ENCODE data around the gene NQO2. TPM values are rescaled to one million over a fixed set of nuclear protein-coding genes. Genes with fewer than 3 reads are reported as not detected.
"Not testable (repeated sequence)": the region's sequence is repeated elsewhere in the genome, so short reads cannot be mapped to it uniquely, and the experiment has no call there.

The NQO2 gene
- total RNA-seq, 6 donors from 2014 or later = 10.6 to 34.3 (median 18.6) TPM

DNA sequence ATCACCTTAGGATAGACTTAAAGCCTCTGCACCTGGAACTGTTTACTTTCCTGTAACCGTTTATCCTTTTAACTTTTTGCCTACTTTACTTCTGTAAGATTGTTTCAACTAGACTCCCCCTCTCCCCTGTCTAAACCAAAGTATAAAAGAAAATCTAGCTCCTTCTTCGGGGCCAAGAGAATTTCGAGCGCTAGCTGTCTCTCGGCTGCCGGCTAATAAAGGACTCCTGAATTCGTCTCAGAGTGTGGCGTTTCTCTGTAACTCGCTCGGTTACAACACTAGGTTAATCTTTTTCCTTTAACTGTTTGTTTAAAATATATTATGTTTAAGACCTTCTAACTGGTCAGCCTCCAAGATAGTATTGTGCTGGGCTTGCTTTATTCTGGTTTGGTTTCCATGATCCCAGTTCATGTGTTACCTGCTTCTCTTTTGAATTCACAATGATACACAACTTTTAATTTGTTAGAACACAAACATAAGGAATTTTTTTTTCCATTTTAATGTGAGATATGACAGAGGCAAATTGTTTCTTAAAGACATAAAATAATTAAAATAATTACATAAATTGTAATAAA is 8.7 kb upstream of the NQO2 start:
- DNase-seq = no peak
- no peaks in the 10 kb centered on the region for H3K9me3 ChIP-seq
- WGBS, 2 donors = 3 to 13% methylated on average over 10 of the region's 10 CpGs
- ATAC-seq (ENCODE audit: low FRiP score in 2 of 2) = no peak
- H3K36me3 ChIP-seq = no peaks in the 10 kb centered on the region
- no peaks in the 10 kb centered on the region for H3K27me3 ChIP-seq
- TF ChIP-seq POLR2A (IDR thresholded peaks at IDR 0.05) = no peak
- no peak for TF ChIP-seq EP300 (IDR thresholded peaks at IDR 0.05)
- no peak for TF ChIP-seq POLR2AphosphoS5 (IDR thresholded peaks at IDR 0.05)
- TF ChIP-seq, protein P1, sequence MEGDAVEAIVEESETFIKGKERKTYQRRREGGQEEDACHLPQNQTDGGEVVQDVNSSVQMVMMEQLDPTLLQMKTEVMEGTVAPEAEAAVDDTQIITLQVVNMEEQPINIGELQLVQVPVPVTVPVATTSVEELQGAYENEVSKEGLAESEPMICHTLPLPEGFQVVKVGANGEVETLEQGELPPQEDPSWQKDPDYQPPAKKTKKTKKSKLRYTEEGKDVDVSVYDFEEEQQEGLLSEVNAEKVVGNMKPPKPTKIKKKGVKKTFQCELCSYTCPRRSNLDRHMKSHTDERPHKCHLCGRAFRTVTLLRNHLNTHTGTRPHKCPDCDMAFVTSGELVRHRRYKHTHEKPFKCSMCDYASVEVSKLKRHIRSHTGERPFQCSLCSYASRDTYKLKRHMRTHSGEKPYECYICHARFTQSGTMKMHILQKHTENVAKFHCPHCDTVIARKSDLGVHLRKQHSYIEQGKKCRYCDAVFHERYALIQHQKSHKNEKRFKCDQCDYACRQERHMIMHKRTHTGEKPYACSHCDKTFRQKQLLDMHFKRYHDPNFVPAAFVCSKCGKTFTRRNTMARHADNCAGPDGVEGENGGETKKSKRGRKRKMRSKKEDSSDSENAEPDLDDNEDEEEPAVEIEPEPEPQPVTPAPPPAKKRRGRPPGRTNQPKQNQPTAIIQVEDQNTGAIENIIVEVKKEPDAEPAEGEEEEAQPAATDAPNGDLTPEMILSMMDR (IDR thresholded peaks at IDR 0.05) = no peak
- peaks cover 11 to 16% (median 12%) of the 10 kb centered on the region in 4 donors for H3K4me1 ChIP-seq
- peak overlapping the region; percentile 90 to 93 (median 92) for H3K27ac ChIP-seq
- peak overlapping the region in 3 of 4 donors; percentile 67 to 94 (median 82) for H3K4me3 ChIP-seq

- no peak overlapping the region for H3K27ac ChIP-seq
- 94 to 95% methylated on average over 6 of the region's 6 CpGs for WGBS, 2 donors
Measured at GRCh38 chr6:2992330-2992979, 7.2 kb upstream of the NQO2 start.

DNA sequence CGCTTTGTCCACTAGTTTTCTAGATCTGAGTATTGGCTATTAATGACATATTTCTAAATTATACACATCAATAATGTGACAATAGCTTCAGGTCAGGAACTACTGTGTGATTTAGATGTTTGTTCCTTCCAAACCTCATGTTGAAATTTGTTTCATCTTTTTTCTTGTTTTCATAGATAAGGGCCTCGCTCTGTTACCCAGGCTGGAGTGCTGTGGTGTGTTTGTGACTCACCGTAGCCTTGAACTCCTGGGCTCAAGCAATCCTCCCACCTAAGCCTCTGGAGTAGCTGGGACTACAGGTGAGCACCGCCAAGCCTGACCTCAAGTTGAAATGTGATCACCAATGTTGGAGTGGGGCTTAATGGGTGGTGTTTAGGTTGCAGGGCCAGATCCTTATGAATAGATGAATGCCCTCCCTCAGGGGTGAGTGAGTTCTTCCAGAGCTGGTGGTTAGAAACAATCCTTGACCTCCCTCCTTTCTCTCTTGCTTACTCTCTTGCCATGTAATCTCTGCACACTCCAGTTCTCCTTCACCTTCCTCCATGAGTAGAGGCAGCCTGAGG is 5.9 kb upstream of the NQO2 start:
- WGBS, 2 donors = 91 to 94% methylated on average over 4 of the region's 4 CpGs
- TF ChIP-seq, protein P1 (IDR thresholded peaks at IDR 0.05) = no peak
- TF ChIP-seq EP300 (IDR thresholded peaks at IDR 0.05) (no peak), POLR2AphosphoS5 (IDR thresholded peaks at IDR 0.05) (no peak), POLR2A (IDR thresholded peaks at IDR 0.05) (no peak)
- Histone ChIP-seq H3K9me3 (no peaks in the 10 kb centered on the region), H3K27me3 (no peaks in the 10 kb centered on the region), H3K27ac (no peak overlapping the region), H3K4me3 (no peak overlapping the region), H3K4me1 (peaks cover 5 to 8% (median 6%) of the 10 kb centered on the region in 4 donors), H3K36me3 (no peaks in the 10 kb centered on the region)
- ATAC-seq (ENCODE audit: low FRiP score in 2 of 2) (no peak), DNase-seq (no peak)

More at GRCh38 chr6:2992330-2992979, 7.2 kb upstream of the NQO2 start:
- ATAC-seq (ENCODE audit: low FRiP score in 2 of 2) = no peak
- no peak for DNase-seq
- TF ChIP-seq EP300 (IDR thresholded peaks at IDR 0.05) (no peak), POLR2AphosphoS5 (IDR thresholded peaks at IDR 0.05) (no peak), POLR2A (IDR thresholded peaks at IDR 0.05) (no peak)
- TF ChIP-seq, protein P1 (IDR thresholded peaks at IDR 0.05) = no peak
- Histone ChIP-seq H3K4me3 (no peak overlapping the region), H3K9me3 (no peaks in the 10 kb centered on the region), H3K36me3 (no peaks in the 10 kb centered on the region), H3K4me1 (peaks cover 9 to 12% (median 11%) of the 10 kb centered on the region in 4 donors), H3K27me3 (no peaks in the 10 kb centered on the region)

GRCh38 chr6:2998249-2998997 is 1.3 kb upstream of the NQO2 start:
- peak overlapping the region in 3 of 4 donors; percentile 63 to 73 (median 68) for H3K4me3 ChIP-seq
- H3K36me3 ChIP-seq, DNase-seq, H3K27me3 ChIP-seq, H3K9me3 ChIP-seq: not testable (repeated sequence)
- H3K4me1 ChIP-seq = peaks cover 20 to 36% (median 30%) of the 10 kb centered on the region in 4 donors
- TF ChIP-seq, protein P1 (IDR thresholded peaks at IDR 0.05) = peak; percentile 40 to 89 (median 80)
- peak; percentile 89 to 93 for ATAC-seq (ENCODE audit: low FRiP score in 2 of 2)
- 3 to 5% methylated on average over 9 to 15 of the region's 16 CpGs for WGBS, 2 donors
- H3K27ac ChIP-seq = peak overlapping the region; percentile 21 to 91 (median 88)
